ENCODE measurements around the gene ZNF93. TPM values are rescaled to one million over a fixed set of nuclear protein-coding genes. Genes with fewer than 3 reads are reported as not detected.
"Not testable (repeated sequence)": the region's sequence is repeated elsewhere in the genome, so short reads cannot be mapped to it uniquely, and the experiment has no call there.

The ZNF93 gene
- total RNA-seq, 1 donor from 2014 or later = 32.6 TPM

DNA sequence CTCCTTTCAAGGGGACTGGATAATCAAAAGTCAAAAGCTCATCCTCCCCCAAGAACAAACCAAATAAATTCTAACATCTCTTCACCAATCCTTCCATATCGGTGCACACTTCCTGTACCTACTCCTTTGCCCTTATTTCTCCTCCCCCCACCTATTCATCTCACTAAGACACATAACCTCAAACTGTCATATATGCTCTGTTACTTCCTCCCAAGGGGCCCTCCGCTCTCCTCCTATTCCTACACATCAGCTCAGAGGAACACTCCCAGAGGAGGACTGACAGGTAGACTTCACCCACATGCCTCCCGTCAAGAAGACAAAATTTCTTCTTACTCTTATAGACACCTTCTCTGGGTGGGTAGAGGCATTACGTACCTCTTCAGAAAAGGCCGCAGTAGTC is 48.1 kb downstream of the ZNF93 start:
- H3K4me1 Mint-ChIP-seq = no peaks in the 10 kb centered on the region
- no peak overlapping the region for H3K4me3 Mint-ChIP-seq
- H3K36me3 Mint-ChIP-seq (ENCODE audit: low read depth) = peaks cover 6% of the 10 kb centered on the region
- H3K27ac Mint-ChIP-seq (ENCODE audit: unreplicated experiment) = no peak overlapping the region
- peaks cover 10% of the 10 kb centered on the region for H3K9me3 Mint-ChIP-seq
- TF ChIP-seq, protein P1, sequence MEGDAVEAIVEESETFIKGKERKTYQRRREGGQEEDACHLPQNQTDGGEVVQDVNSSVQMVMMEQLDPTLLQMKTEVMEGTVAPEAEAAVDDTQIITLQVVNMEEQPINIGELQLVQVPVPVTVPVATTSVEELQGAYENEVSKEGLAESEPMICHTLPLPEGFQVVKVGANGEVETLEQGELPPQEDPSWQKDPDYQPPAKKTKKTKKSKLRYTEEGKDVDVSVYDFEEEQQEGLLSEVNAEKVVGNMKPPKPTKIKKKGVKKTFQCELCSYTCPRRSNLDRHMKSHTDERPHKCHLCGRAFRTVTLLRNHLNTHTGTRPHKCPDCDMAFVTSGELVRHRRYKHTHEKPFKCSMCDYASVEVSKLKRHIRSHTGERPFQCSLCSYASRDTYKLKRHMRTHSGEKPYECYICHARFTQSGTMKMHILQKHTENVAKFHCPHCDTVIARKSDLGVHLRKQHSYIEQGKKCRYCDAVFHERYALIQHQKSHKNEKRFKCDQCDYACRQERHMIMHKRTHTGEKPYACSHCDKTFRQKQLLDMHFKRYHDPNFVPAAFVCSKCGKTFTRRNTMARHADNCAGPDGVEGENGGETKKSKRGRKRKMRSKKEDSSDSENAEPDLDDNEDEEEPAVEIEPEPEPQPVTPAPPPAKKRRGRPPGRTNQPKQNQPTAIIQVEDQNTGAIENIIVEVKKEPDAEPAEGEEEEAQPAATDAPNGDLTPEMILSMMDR (conservative IDR thresholded peaks at IDR 0.05) = no peak
- DNase-seq (ENCODE audit: low read depth, low spot score) = no peak
- H3K27me3 Mint-ChIP-seq (ENCODE audit: low read depth) = no peaks in the 10 kb centered on the region

DNA sequence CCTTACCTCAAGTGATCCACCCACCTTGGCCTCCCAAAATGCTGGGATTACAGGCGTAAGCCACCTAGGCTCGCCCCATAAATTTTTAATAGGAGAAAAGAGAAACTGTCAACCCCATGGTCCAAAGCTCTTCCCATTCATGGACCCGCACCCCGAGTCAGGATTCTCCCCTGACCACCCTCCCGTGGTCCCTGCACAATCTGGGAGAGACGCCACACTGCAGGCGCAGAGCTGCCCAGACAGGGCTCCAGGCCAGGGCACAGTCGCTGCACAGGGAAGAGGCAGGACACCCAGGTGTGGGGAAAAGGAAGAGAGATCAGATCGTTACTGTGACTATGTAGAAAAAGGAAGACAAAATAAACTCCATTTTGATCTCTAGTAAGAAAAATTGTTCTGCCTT is 54.5 kb downstream of the ZNF93 start:
- Mint-ChIP-seq H3K36me3 (ENCODE audit: low read depth) (no peaks in the 10 kb centered on the region), H3K9me3 (peaks cover 3% of the 10 kb centered on the region), H3K4me3 (no peak overlapping the region), H3K27me3 (ENCODE audit: low read depth) (no peaks in the 10 kb centered on the region), H3K4me1 (no peaks in the 10 kb centered on the region), H3K27ac (ENCODE audit: unreplicated experiment) (no peak overlapping the region)
- no peak for DNase-seq (ENCODE audit: low read depth, low spot score)
- TF ChIP-seq, protein P1 (conservative IDR thresholded peaks at IDR 0.05) = no peak

GRCh38 chr19:19956434-19957075 is 55.8 kb downstream of the ZNF93 start:
- Mint-ChIP-seq H3K27ac (ENCODE audit: unreplicated experiment) (peak overlapping the region; percentile 78), H3K4me3 (no peak overlapping the region)

DNA sequence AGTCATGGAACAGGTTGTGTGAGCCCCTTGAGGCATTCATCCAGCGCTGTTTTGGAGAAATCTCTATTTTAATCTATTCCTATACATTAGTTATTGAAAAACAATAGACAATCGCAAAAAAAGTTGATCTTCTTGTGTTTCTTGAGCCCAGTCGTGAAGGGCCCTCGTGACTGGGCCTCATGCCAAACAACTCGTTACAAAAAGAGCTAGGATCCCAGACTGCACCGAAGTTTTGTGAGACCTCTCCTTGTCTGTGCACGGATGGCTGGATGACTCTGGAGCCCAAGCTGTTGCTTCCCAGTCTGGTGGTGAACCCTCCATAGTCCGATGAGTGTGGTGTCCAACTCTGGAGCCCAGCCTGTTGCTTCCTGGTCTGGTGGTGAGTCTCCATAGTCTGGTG is 57.0 kb downstream of the ZNF93 start:
- H3K4me1 Mint-ChIP-seq; H3K36me3 Mint-ChIP-seq (ENCODE audit: low read depth); H3K27ac Mint-ChIP-seq (ENCODE audit: unreplicated experiment); H3K9me3 Mint-ChIP-seq; H3K27me3 Mint-ChIP-seq (ENCODE audit: low read depth); DNase-seq (ENCODE audit: low read depth, low spot score); H3K4me3 Mint-ChIP-seq: not testable (repeated sequence)

More at GRCh38 chr19:19956434-19957075, 55.8 kb downstream of the ZNF93 start:
- no peak for DNase-seq (ENCODE audit: low read depth, low spot score)
- Mint-ChIP-seq H3K9me3 (peaks cover 3% of the 10 kb centered on the region), H3K27me3 (ENCODE audit: low read depth) (peaks cover 2% of the 10 kb centered on the region), H3K36me3 (ENCODE audit: low read depth) (no peaks in the 10 kb centered on the region), H3K4me1 (no peaks in the 10 kb centered on the region)
- TF ChIP-seq, protein P1 (conservative IDR thresholded peaks at IDR 0.05) = no peak

- TF ChIP-seq, protein P1 (conservative IDR thresholded peaks at IDR 0.05) = peak; percentile 81
- H3K4me1 Mint-ChIP-seq; H3K27ac Mint-ChIP-seq (ENCODE audit: unreplicated experiment); H3K36me3 Mint-ChIP-seq (ENCODE audit: low read depth); H3K27me3 Mint-ChIP-seq (ENCODE audit: low read depth); H3K9me3 Mint-ChIP-seq; H3K4me3 Mint-ChIP-seq: not testable (repeated sequence)
- peak; percentile 73 for DNase-seq (ENCODE audit: low read depth, low spot score)
Measured at GRCh38 chr19:19959151-19959799, 58.5 kb downstream of the ZNF93 start.

GRCh38 chr19:19964416-19964815 is 63.7 kb downstream of the ZNF93 start:
- peaks cover 18% of the 10 kb centered on the region for H3K9me3 Mint-ChIP-seq
- no peaks in the 10 kb centered on the region for H3K4me1 Mint-ChIP-seq
- H3K4me3 Mint-ChIP-seq = no peak overlapping the region
- TF ChIP-seq, protein P1 (conservative IDR thresholded peaks at IDR 0.05) = no peak
- DNase-seq (ENCODE audit: low read depth, low spot score) = no peak
- peaks cover 6% of the 10 kb centered on the region for H3K36me3 Mint-ChIP-seq (ENCODE audit: low read depth)
- peaks cover 2% of the 10 kb centered on the region for H3K27me3 Mint-ChIP-seq (ENCODE audit: low read depth)
- H3K27ac Mint-ChIP-seq (ENCODE audit: unreplicated experiment) = no peak overlapping the region

GRCh38 chr19:19966126-19966525 is 65.4 kb downstream of the ZNF93 start:
- H3K36me3 Mint-ChIP-seq (ENCODE audit: low read depth); H3K4me3 Mint-ChIP-seq; DNase-seq (ENCODE audit: low read depth, low spot score); H3K27me3 Mint-ChIP-seq (ENCODE audit: low read depth); H3K4me1 Mint-ChIP-seq; H3K27ac Mint-ChIP-seq (ENCODE audit: unreplicated experiment): not testable (repeated sequence)
- H3K9me3 Mint-ChIP-seq = peaks cover 24% of the 10 kb centered on the region

All from neural crest cell (in vitro differentiated cells).